ENCODE measurements around the gene PCBP3.
"Not testable (repeated sequence)": the region's sequence is repeated elsewhere in the genome, so short reads cannot be mapped to it uniquely, and the experiment has no call there.

PCBP3 gene

GRCh38 chr21:45643021-45643980, at the start of gene PCBP3:
Gene PCBP3 (plus strand): TSS chr21:45643725. CDS start chr21:45850086, 206,361 bp downstream.
- DNase-seq = peak; percentile 88

GRCh38 chr21:45594721-45595489, 48.6 kb upstream of the PCBP3 start:
- no peak for DNase-seq

GRCh38 chr21:45595574-45596295, 47.8 kb upstream of the PCBP3 start:
- no peak for DNase-seq

GRCh38 chr21:45596704-45597318, 46.7 kb upstream of the PCBP3 start:
- DNase-seq = peak; percentile 75

GRCh38 chr21:45598109-45598508, 45.4 kb upstream of the PCBP3 start:
- DNase-seq = no peak

GRCh38 chr21:45598666-45599065, 44.9 kb upstream of the PCBP3 start:
- DNase-seq = no peak

GRCh38 chr21:45599146-45599581, 44.4 kb upstream of the PCBP3 start:
- no peak for DNase-seq

- no peak for DNase-seq
Observed at GRCh38 chr21:45600248-45600647, 43.3 kb upstream of the PCBP3 start.

- DNase-seq = no peak
Observed at GRCh38 chr21:45601551-45601950, 42.0 kb upstream of the PCBP3 start.

- DNase-seq = no peak
Observed at GRCh38 chr21:45602106-45602505, 41.4 kb upstream of the PCBP3 start.

GRCh38 chr21:45603481-45603880, 40.0 kb upstream of the PCBP3 start:
- no peak for DNase-seq

- DNase-seq = not testable (repeated sequence)
Observed at GRCh38 chr21:45604681-45605080, 38.8 kb upstream of the PCBP3 start.

- peak; percentile 58 for DNase-seq
Observed at GRCh38 chr21:45607021-45607908, 36.3 kb upstream of the PCBP3 start.

GRCh38 chr21:45607909-45608295, 35.6 kb upstream of the PCBP3 start:
- no peak for DNase-seq

GRCh38 chr21:45608747-45609470, 34.6 kb upstream of the PCBP3 start:
- not testable (repeated sequence) for DNase-seq

- not testable (repeated sequence) for DNase-seq
Observed at GRCh38 chr21:45609616-45610015, 33.9 kb upstream of the PCBP3 start.

- no peak for DNase-seq
Observed at GRCh38 chr21:45611296-45611695, 32.2 kb upstream of the PCBP3 start.

- DNase-seq = no peak
Observed at GRCh38 chr21:45611939-45612664, 31.4 kb upstream of the PCBP3 start.

- not testable (repeated sequence) for DNase-seq
Observed at GRCh38 chr21:45612665-45613019, 30.9 kb upstream of the PCBP3 start.

GRCh38 chr21:45613396-45613795, 30.1 kb upstream of the PCBP3 start:
- DNase-seq = no peak

Data from CD4-positive, alpha-beta T cell treated with Interleukin-4 for 4 hours (primary cell).